PC-3 (cell line): Measurements from ENCODE around the gene MAMLD1.

Experiments used
- EZH2 ChIP-seq: fragments of 300-600 bp; sonication (generic); IDR thresholded peaks from one replicate; pipeline ENCODE4 v1.6.1; 2017; ENCODE audit warnings: antibody characterized with exemption, mild to moderate bottlenecking, low read length; ENCODE audit not compliant: unreplicated experiment
- EZH2phosphoT487 ChIP-seq: fragments of 300-600 bp; sonication (generic); IDR thresholded peaks from 2 replicates; pipeline ENCODE4 v1.6.1; 2018; ENCODE audit warnings: mild to moderate bottlenecking, antibody characterized with exemption, low read length, borderline replicate concordance
- TF ChIP-seq, protein P1 (sequence below): fragments of 300-600 bp; sonication (generic); conservative IDR thresholded peaks from 2 replicates; pipeline ENCODE4 v1.5.1; 2017; ENCODE audit warnings: antibody characterized with exemption, low read depth, mild to moderate bottlenecking, low read length

DNA sequence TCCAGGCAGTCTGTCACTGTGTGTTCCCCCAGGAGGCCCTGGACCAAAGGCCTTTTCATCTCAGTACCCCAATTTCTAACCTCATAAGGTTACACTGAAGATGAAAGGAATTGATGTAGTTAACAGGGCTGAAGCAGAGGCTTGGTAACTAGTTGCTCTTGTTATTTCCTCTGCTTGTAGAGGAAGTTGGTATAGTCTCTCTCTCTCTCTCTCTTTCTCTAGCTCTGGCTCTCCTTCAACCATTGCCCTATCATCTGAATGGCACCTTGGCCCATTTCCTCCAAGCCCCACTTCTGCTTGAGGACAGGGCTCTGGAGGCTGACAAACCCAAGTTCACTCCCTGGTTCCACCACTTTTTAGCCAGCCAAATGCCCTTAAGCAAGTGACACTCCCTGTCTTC is 96.1 kb downstream of the MAMLD1 start:
- TF ChIP-seq, protein P1, sequence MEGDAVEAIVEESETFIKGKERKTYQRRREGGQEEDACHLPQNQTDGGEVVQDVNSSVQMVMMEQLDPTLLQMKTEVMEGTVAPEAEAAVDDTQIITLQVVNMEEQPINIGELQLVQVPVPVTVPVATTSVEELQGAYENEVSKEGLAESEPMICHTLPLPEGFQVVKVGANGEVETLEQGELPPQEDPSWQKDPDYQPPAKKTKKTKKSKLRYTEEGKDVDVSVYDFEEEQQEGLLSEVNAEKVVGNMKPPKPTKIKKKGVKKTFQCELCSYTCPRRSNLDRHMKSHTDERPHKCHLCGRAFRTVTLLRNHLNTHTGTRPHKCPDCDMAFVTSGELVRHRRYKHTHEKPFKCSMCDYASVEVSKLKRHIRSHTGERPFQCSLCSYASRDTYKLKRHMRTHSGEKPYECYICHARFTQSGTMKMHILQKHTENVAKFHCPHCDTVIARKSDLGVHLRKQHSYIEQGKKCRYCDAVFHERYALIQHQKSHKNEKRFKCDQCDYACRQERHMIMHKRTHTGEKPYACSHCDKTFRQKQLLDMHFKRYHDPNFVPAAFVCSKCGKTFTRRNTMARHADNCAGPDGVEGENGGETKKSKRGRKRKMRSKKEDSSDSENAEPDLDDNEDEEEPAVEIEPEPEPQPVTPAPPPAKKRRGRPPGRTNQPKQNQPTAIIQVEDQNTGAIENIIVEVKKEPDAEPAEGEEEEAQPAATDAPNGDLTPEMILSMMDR = no peak
- no peak for TF ChIP-seq EZH2
- no peak for TF ChIP-seq EZH2phosphoT487
